A204.1 (cell line): ENCODE measurements around the gene NET1.
"Not testable (repeated sequence)": the region's sequence is repeated elsewhere in the genome, so short reads cannot be mapped to it uniquely, and the experiment has no call there.

Experiments
- FAIRE-seq: peaks from 2 replicates; lab custom pipeline; 2012; peaks lifted over from hg19 to GRCh38; lab: Jason Lieb, UNC

The NET1 gene

DNA sequence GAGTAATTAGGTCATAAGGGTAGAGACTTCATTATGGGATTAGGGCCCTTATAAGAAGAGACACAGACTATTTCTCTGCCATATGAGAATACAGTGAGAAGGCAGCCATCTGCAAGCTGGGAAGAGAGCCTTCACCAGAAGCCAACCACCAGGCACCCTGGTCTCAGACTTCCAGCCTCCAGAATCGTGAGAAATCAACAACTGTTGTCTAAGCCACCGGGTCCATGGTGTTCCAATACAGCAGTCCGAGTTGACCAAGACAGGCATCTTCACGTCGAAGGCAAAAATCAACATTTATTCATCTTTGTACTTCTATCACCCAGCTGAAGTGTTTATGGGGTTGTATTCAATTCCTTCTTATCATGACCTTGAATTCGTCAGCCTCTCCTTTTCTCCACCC, 13.0 kb upstream of the NET1 start:
- no peak for FAIRE-seq

DNA sequence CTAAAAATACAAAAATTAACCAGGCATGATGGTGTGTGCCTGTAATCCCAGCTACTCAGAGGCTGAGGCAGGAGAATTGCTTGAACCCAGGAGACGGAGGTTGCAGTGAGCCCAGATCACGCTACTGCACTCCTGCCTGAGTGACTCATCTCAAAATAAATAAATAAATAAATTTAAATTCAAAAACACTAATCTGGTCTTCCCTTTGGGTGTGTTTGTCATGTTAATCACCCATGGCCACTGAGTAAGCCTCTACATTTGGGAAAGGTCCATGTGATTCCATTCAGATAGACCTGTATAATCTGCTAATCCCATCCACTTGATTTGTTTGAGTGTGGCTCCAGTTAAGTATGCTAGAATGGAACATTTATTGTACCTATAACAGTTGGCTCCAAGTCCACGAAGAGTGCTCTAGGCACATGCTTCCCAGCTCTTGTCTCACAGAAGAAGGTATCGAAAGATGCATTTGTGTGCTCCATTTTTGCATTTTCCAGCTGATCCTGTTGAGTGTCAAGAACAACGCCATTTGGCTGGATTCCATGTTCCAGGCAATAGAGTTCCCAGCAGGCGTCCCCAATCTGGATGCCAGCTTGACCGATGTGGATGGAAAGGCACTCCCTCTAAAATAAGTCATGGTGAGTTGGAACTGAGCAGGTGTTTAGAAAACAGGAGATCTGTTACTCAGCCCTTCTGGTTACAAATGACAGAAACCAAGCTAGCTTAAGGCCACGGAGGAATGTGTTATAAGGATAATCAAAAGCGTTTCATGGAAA, 11.7 kb upstream of the NET1 start:
- no peak for FAIRE-seq

DNA sequence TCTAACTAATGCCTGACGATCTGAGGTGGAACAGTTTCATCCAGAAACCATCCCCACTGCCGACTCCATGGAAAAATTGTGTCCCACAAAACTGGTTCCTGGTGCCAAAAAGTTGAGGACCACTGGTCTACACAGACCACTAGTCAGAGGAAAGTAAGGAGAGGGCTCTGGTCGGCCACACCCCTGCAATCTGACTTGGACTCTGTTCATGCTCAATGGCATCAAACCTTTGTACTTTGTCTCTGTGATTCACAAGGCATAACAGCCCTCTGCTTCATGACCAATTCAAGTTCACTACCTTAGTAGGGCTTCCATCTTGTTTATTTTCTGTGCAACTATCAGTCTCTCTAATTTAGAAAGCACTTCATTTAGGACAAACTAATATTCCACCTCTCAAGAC, 9.6 kb upstream of the NET1 start:
- FAIRE-seq, result no peak

DNA sequence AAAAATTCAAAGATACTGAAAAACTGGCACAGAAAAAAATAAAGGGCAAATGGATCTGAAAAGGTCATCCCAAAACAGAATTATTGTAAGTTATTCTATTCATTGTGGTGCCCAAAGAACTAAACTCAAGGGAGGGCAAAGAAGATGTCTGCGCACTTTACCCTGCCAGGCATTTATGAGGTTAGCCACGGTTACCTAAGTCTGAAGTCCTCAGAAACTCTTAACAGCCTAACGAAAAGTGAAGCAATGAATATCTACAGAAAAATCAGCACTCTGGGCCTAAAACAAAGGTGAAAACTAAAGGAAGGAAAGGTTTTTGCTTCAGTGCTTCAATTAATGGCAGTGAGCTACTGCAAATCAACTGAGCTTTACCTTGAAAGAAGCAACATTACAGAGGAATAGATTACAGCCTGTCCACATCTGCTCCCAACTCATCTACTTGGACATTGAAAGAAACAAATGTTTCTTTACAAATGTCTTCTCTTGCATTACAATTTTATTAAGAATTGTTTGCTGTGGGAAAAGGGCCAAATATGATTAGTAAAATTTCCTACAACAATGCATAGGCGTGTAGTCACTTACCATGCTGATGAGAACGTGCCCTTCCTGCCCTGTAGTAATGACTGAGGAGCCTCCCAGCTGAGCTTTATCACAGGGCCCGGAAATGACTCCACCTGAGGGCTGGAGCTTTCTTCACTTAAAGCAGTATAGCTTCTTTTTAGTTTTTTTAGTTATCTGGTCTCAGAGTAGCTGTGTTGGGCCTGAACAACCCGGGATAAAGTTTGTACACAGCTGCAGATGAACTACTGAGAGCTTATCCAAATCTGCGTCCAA, 7.9 kb upstream of the NET1 start, which contains the start of gene TUBAL3:
Gene TUBAL3, minus strand, starts transcription at position 621 of the 834 bp plus-strand sequence. Its CDS starts 36 bp downstream, at position 585.
- no peak for FAIRE-seq

DNA sequence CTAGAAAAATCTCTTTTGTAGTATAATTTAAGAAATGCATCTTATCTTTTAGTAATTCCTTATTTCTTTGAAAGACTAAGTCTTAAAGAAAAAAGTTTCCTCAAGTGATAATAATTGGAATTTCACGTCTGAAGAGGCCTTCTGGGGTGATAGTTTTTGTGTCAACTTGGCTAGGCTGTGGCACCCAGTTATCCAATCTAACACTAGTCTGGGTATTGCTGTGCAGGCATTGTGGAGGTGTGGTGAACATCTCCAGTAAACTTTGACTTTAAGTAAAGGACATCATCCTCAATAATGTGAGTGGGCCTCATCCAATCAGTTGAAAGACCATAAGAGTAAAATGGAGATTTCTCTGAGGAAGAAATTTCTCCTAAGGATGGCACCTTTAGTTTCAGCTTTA, 5.4 kb upstream of the NET1 start:
- FAIRE-seq, result no peak

DNA sequence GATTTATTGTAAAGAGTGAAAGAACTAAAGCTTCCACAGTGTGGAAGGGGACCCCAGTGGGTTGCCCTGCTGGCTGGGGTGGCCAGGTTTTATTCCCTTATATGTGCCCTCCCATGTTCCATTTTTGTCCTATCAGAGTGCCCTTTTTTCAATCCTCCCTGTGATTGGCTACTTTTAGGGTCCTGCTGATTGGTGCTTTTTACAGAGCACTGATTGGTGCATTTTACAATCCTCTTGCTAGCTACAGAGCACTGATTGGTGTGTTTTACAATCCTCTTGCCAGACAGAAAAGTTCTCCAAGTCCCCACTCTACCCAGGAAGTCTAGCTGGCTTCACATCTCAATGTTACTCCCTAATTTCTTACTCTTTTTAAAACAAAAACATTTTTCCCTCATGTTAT, 1.6 kb upstream of the NET1 start:
- not testable (repeated sequence) for FAIRE-seq

DNA sequence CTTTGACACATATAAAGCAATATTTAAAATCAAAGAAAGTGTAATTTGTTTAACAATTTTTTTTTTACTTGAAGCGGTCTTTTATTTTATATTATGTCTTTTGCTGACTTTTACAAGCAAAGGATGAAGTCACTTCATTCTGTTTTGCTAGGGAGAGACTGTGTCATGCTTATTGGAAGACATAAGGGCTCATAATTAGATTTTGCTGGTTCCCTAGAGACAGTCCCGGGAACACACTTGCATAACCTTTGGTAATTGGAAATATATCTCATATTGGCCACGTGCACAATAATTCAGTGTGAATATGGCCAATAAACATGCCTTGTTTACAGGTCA, 448 bp upstream of the NET1 start:
- FAIRE-seq, result no peak

DNA sequence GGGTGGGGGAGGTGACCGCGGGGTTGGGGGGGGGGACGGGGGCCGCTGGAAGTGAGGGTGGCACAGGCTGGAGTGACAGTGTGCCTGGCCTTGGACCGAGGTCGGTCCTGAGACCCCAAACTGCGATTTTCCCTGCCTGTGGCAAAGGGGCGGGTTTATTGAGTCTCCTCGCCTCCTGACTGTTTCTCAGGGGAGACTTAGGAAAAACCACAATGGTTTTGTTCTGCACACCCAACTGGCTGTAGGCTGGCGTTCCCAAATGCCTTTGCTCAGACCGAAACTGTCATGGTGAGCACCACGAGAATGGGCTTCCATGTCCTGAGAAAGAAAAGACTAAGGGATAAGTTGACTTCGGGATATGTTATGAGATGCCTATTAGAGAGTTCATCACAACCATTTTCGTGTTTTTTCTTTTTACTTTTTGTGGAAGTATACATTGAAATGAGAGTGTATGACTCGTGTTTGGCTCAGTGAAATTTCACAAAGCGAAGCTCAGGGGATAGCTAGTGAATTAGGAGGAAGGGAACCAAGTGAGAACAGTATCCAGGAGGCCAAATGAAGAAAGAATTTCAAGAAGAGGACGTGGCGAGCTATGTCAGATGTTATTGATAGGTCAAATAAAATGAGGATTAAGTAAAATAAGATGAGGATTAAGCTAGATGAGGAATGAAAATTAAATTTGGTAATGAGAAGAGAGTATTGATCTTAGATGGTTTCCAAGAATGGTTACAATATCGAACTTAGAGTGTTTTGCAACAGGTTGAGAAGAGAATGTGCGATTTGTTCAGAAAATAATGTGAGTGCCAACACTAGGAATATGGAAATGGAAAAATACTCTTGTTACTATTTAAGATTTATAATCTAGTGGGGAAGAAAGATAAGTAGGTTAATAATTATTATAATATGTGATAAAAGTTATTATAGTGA, 918 bp downstream of the NET1 start:
- FAIRE-seq, result no peak

DNA sequence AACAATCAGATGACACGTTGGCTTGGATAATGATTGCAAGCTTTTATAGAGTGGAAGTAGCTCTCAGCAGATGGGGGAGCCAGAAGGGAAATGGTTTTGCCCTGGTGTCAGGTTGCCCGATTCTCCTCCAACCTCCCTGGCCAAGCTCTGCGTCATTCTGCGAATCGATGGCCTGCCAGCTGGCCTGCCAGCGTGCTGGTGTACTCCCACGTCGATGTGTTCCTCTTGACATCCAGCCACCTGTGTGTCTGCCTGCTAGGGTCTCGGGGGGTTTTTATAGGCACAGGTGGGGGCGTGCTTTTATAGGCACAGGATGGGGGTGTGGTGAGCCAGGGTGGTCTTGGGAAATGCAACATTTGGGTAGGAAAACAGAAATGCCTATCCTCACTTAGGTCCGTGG, 4.6 kb downstream of the NET1 start:
- no peak for FAIRE-seq

DNA sequence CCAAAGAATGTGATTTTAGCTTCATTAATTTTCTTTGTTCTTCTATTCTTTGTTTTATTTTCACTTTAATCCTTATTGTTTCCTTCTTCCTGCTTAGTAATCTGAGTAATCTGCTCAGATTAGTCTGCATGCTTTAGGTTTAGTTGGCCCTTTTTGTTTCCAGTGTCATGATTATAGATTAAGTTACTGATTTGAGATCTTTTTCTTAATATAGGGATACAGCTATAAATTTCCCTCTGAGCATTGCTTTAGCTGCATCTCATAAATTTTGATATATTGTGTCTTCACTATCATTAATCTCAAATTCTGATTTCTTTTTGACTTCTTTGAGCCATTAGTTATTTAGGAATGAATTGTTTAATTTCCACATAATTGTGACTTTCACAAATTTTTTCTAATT, 6.2 kb downstream of the NET1 start:
- FAIRE-seq, result no peak

DNA sequence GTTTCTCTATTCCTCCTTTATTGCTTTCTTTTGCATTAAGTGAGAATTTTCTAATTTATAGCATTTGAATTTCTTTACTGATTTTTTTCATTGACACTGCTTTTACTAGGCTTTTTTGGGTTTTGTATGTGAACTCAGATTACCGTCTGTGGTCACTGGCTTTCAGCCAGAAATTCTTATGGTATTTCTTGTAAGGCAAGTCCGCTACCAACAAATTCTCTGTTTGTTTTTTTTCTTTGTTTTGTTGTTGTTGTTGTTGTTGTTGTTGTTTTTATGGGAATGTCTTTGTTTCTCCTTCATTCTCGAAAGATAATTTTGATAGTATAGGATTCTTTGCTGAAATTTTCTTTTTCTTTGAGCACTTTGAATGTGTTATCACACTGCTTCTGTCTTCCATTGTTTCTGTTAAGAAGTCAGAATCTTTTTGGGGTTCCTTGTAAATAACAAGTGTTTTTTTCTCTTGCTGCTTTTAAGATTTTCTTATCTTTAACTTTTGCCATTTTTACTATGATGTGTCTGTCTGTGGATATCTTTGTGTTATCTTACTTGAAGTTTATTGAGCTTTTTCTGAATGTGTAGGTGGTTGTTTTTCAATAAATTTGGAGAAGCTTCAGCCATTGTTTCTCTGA, 7.2 kb downstream of the NET1 start:
- no peak for FAIRE-seq

DNA sequence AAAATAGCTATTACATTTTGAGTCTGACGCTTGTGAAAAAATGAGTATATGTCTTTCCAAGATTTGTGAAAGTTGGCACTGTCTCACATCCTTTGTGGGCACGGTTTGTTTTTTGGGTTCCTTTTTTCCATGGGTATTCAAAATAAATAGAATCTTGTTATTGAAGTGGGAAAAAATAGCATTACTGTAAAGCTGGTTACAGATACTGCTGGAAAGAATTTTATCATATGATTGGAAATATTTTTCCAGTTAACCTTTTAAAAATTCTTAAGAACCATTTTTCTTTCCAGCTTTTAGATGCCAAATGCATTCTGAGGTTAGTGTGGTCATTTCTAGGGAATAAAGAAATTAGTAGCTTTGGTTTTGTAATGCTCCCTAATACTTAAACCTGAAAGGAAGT, 11.4 kb downstream of the NET1 start:
- no peak for FAIRE-seq

DNA sequence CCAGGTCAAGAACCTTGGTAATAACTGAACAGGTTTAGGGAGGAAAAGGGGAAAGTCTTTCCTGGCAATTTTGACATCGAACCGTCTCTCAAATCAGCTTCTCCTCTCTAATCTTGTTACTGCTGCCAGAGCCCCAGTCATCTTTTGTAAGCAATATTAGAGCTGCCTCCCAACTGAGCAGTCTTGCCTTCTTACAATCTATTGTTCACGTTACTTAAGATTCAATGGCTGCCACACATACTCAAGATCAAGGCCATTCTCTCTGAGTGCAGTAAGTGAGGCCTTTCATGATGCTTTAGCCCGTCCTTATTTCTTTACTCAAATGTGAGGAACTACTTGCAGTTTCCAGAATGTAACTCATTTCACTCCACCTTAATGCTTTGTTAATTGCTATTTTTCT, 12.4 kb downstream of the NET1 start:
- FAIRE-seq, result no peak

DNA sequence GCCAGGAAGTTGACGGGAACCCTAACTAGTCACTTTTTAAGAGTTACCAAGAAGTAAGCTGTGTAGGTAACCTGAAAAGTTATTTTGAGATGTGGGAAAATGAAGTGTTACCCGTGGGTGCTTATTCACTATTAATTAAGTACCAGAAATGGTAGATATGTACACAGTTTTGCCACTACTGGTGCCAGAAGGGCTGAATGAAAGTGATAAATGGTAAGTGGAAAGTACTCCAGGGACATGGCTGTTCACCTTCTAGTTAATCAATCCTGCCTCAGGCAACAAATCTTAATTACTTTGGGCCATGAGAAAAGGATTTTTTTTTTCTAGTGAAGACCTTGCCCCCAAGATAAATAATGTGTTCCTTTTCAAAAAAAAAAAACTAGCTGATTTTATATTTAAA, 15.8 kb downstream of the NET1 start:
- no peak for FAIRE-seq

DNA sequence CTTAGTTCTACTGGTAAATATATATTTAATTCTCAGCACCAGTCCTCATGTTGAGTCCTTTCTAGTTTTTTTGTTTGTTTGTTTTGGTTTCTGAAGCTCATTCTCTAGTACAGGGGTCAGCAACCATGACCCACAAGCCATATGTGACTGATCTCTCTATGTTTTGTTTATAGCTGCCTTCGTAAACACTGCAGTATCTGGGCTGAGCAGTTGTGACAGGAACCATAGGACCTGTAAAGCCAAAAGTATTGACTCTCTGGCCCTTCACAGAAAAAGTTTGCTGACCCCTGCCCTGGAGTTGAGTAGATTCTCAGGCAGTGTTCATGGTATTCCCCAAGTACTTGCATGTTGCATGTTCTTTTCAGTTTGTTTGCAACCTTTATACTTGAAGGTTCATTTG, 20.8 kb downstream of the NET1 start:
- no peak for FAIRE-seq

DNA sequence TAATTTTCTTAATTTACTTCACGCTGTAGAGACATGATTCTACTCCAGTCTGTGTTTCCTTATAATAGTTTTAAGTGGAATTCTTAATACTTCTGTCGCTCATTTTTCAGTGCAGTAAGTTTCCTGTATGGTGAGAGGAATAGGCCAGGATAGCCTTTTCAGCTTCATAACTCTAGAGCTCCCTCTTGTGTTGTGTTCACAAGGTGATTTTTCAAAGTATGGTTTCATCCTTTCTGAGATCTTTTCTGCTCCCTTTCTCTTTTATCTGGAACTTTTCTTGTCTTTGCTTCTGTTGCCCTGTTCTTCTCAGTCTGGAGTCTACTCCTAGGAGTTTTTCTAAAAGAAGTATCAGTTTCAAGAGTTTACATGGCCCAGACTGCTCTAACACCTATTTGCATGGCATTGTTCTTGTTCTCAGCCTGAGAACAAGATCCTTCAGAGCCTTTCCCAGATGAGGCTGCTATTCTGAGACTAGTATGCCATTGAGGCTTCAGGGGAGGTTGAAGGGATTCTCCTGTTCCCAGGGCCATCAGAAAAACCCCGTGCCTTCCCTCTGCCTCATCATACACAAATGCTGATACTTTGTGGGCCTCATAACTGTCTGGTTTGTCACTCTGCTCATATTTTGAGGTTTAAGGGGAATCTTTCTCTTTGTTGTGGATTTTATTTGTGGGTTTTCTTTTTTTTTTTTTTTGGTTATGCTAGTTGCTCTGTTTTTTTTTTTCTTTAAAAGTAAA, 21.8 kb downstream of the NET1 start:
- peak; percentile 53 for FAIRE-seq

DNA sequence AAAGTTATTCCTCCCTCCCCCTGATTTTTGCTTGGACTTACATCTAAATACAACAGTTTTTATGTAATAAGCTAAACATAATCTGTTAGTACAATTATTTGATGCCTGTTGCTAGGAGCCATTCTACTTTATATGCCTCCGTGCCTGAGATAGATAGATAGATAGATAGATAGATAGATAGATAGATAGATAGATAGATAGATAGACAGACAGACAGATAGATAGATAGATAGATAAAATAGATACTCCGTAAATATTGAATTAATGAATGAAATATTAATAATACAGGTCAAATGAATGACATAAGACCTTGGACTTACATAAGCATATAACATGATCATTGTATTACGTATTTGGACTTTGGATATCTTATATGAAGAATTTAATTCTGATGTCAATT, 23.0 kb downstream of the NET1 start:
- FAIRE-seq, result no peak

DNA sequence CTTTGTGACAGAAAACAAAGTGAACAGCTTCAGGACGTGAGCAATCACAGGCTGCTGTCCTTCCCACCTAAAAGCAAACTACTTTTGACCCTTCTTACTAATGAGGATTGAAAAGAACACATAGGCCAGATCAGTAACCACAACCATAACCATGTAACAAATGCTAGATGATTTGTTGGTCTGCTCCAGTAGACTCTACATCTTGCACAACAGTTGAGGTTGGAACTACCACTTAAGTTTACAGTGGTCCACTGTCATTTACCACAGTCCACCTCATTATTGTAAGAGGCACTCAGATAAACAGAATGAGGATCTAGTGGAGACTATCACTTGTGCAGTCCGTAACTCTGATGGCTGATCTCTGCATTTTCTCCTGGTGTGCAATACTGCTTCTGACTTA, 27.8 kb downstream of the NET1 start:
- FAIRE-seq, result no peak

DNA sequence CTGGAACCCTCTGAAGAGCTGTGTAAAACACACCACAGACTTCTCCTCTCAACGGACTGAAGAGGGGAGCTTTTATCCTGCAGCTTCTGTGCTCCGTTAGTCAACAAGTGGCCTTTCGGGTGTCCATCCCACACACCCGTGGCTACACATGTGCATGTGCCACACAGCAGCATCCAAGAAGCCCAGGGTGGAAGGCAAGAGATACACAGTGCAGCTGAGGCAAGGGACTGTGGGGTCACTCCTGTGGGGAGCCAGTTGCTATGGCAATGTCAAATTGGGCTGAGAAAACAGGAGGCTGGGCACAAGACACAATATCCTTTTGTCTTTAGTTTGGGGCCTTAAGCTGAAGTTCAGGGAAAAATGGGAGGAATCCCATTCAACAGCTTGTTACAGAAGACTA, 28.7 kb downstream of the NET1 start:
- no peak for FAIRE-seq

DNA sequence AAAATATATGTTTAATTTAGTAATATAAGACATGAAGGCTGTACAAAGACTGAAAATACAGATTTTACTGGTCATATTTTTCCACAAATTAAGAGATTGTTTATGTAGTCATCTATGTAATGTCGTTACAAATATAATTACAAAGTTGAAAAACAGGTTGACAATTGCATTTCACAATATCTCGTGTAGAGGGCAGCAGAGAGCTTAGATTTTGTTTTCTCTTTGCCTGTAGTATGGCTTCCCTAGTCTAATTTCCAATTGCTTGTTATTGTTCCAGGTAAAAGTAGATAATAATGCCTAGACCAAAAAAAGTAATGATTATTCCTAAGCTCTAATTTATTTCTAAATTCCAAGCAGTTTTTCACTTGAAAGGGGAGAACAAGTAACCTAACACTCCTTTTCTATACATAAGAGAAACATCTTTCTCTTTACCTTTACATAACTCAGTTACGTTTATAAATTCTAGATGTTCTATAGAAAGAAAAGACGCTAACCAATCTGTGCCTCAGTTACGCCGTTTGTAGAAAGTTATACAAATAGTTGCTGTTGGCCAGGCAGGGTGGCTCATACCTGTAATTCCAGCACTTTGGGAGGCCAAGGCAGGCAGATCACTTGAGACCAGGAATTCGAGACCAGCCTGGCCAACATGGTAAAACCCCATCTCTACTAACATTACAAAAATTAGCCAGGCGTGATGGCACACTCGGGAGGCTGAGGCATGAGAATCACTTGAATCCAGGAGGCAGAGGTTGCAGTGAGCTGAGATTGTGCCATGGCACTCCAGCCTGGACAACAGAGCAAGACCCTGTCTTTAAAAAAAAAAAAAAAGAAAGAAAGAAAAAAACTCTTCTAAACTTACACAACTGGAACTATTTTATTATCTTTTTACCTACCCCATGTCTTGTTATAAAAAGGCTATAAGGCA, 30.0 kb downstream of the NET1 start:
- FAIRE-seq, result peak; percentile 59
